Right hindlimb (tissue), 1 donor: ENCODE results near the gene OAF.

Source experiments
- DNase-seq: peaks from one replicate; pipeline ENCODE4 v3.0.0-alpha.2; 2018

OAF gene

GRCh38 chr11:120205596-120206161 is 5.2 kb upstream of the OAF start:
- no peak for DNase-seq

- DNase-seq, result no peak
These were observed 3.3 kb upstream of the OAF start for GRCh38 chr11:120207512-120207911.

GRCh38 chr11:120208001-120208441 is 2.8 kb upstream of the OAF start:
- DNase-seq, result no peak

- DNase-seq, result no peak
These were observed 2.1 kb upstream of the OAF start for GRCh38 chr11:120208777-120209176.

GRCh38 chr11:120209746-120210625 is 846 bp upstream of the OAF start:
- no peak for DNase-seq

- DNase-seq, result no peak
These were observed 858 bp downstream of the OAF start for GRCh38 chr11:120211522-120212258.

- DNase-seq, result no peak
These were observed 1.5 kb downstream of the OAF start for GRCh38 chr11:120212259-120212878.

- DNase-seq, result no peak
These were observed 2.1 kb downstream of the OAF start for GRCh38 chr11:120212926-120213325.

GRCh38 chr11:120214581-120214980 is 3.7 kb downstream of the OAF start:
- DNase-seq, result no peak

- DNase-seq, result no peak
These were observed 4.8 kb downstream of the OAF start for GRCh38 chr11:120215634-120216033.

GRCh38 chr11:120216426-120217102 is 5.7 kb downstream of the OAF start:
- no peak for DNase-seq

GRCh38 chr11:120217526-120217925 is 6.7 kb downstream of the OAF start:
- DNase-seq, result no peak

GRCh38 chr11:120217941-120218694 is 7.3 kb downstream of the OAF start:
- DNase-seq, result no peak

- DNase-seq, result no peak
These were observed 7.8 kb downstream of the OAF start for GRCh38 chr11:120218695-120219033.

GRCh38 chr11:120219232-120219937 is 8.6 kb downstream of the OAF start:
- no peak for DNase-seq

- no peak for DNase-seq
These were observed 9.3 kb downstream of the OAF start for GRCh38 chr11:120219938-120220746.

GRCh38 chr11:120220747-120221037 is 9.9 kb downstream of the OAF start:
- no peak for DNase-seq

GRCh38 chr11:120221115-120221752 is 10.4 kb downstream of the OAF start:
- DNase-seq, result no peak

GRCh38 chr11:120222916-120223315 is 12.1 kb downstream of the OAF start:
- no peak for DNase-seq

GRCh38 chr11:120223793-120224192 is 13.0 kb downstream of the OAF start:
- DNase-seq, result no peak
